HCEC 1CT (cell line): ENCODE data around the gene PRLR.
A peak's percentile ranks its signal among the peaks of the same experiment; 100 is the strongest.

Source experiments
- DNase-seq: peaks from one replicate; pipeline ENCODE4 v3.0.0-alpha.2; 2017

PRLR gene

DNA sequence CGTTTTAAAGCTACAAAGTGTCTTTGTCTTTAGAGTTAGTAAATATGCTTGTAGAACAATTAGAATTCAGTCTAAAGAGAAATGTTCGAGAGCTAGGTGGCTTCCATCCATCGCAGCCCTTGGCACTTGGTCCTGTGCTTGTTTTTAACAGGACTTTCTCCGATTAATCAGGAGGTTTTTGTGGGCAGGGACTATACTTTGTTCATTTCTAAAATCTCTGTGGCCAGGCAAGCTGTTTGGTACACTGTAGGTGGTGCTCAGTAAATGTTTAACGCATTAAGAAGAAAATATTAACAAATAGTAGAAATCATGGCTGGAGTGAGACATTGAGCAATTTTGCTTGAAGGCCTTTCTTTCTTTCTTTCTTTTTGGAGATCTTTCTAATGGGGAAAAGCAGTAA is 203.3 kb downstream of the PRLR start:
- no peak for DNase-seq

DNA sequence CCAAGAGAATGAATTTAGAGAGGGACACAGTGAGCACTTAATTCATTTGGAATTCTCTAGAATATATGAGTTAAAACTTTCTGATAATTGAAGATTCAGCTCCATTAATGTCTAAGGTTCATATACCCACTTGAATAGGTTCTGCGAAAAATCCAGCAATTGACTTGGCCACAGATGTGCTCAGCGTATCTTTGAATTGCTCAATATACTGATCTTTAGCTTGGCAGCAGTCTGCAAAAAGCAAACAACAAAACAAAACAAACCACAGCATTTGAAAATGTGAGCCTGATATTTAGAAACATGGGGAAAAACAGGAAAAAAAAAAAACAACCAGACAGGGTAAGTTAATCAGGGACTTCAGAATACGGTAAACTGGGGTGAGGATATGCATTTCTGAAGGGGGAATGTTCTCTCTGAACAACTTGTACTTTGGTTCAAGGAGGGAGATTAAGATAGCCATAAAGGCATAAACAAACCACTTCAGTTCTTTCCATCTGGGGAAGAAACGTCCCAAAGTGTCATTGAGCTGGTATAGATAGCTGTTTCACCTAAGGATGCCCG is 203.9 kb downstream of the PRLR start:
- DNase-seq: no peak

DNA sequence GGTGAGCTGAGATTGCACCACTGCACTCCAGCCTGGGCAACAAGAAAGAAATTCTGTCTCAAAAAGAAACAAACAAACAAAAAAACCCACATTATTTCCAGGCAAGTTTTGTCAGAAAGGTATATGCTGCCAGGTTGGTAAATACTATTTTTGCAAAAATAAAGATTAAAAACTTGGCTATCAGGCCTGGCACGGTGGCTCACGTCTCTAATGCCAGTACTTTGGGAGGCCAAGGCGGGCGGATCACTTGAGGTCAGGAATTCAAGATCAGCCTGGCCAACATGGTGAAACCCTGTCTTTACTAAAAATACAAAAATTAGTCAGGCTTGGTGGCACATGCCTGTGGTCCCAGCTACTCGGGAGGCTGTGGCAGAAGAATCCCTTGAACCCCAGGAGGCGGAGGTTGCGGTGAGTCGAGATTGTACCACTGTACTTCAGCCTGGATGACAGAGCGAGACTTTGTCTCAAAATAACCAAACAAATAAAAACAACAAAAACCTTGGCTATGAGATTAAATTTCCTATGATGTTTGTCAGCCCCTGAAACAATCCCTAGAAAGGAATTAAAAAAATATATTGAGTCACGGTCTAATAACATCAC is 205.3 kb downstream of the PRLR start:
- no peak for DNase-seq

DNA sequence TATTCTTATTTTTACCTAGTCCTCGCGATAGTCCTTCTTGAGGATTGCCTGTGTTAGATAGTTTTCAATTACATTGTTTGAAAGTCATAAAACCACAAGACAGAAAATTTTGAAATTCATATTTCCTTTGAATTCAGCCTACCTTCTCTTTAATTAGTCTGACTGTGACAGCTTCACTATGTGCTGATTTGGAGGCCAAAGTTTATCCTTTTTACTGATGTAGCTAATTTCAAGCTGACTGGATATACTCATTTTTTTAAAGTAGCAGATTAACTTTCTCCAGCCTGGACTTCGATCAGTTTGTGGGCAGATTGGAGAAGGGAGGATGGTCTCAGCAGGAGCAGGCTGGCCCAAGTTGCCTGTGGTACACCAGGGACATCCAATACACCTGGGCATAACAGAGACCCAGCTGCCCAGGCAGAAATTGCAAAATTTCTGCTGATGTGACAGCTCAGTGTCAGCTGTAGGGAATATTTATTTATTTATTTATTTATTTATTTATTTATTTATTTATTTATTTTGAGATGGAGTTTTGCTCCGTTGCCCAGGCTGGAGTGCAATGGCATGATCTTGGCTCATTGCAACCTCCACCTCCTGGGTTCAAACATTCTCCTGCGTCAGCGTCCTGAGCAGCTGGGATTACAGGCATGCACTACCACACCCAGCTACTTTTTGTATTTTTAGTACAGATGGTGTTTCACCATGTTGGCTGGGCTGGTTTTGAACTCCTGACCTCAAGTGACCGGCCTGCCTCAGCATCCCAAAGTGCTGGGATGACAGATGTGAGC is 206.7 kb downstream of the PRLR start:
- no peak for DNase-seq

DNA sequence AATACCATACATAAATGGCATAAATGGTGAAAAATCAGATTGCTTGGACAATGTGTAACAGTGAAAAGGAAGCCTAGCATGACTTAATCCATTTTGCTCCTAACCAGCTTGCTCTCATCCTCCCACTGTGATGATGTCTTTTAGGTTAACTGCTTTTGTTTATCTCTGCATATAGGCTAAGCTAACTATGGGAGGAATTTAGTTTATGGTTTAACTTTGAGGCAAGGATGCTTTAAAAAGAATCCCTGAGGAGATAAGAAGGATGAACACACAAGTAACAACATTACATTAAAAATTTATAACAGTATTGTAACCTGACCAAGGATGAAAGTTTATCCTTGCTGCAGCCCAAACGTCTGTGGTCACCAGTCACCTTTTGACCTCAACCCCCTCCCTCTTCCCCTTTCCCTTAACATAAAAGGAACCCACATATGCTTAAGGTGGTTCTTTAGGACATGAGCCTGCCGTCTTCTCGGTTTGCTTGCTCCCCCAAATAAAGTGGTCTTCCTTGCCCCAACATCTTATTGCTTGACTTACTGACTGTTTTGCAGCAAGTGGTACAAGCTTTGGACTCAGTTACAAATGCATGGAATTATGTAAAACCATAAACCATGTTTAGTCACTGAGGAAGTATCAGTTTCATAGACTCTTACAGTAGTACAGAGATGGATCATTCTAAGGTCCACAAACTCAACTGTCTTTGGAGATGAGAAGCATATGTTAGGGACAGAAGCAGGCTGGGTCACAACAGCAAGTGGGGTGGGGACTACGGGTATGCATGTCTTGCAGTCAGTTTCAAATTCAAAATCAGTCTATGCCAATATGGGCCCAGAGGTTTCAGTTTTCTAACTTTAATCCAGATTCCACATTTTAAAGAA is 213.9 kb downstream of the PRLR start:
- no peak for DNase-seq

DNA sequence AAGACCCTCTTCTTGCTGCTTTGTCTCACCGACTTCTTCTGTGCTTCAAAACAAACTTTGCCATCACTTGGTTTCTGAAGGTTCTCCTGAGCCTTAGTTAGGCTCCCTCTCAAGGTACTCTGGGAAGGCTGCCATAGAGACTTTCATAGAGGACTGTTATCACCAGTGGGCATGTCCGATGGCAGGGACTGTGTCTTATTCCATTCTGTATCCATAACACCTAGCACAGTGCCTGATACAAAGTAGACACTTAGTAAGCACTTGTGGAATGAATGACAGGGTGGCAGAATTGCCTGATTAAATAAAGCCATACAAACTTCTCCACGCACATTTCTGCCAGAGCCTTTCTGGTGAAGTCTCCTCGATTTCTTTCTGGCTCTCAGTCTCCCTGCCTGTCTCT is 215.2 kb downstream of the PRLR start:
- DNase-seq: no peak

DNA sequence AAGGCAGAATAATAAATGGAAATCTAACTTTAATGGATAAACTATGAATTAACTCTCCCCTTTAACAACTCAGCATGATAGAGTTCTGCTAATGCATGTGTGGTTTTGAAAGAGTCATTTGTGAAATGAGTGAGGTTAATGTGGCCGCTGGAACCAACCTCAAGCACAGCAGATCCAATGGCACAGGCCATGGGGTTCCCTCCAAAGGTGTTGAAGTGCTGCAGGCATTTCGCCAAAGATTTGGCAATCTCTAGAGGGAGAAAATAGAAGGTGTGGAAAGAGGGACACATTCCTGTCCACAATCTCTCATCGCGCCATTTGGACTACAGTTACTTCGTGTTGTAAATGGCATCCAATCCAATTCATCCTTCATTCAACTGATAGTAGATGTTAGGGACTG is 217.5 kb downstream of the PRLR start:
- DNase-seq: no peak

DNA sequence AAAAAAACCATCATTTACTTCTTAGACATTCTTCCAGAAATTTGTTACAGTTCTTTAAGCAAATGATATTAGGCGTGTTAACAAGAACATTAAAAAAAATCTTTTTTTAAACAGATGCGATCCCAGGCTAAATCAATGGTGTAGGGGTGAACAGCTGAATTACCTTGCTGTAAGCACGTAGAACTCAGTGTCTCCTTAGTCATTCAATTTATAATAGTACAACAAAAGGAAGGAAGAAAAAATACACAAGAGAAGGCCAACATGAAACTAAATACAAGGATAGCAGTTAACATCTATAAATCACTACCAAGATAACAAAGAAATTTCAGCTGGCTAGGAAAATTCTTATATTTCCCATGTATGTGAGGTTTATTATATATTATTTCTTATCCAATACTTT is 217.9 kb downstream of the PRLR start:
- no peak for DNase-seq

DNA sequence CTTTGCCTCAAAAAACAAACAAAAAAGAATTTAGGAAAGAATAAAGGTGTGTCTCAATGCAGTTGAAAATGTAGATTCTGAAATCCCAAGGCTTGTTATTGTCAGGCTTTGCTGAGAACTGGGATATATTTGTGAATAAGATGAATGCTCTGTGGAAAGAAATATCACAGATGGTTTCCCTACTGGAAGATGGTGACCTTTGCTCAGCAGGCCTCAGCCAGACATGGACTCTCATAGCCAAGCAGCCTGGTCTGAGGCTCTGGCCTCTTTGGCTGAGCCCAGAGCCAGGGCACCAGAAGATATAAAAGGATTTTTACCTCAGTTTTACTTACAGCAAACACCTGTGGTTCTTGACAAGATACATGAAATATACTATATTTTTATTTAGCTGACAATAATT is 219.6 kb downstream of the PRLR start:
- no peak for DNase-seq

DNA sequence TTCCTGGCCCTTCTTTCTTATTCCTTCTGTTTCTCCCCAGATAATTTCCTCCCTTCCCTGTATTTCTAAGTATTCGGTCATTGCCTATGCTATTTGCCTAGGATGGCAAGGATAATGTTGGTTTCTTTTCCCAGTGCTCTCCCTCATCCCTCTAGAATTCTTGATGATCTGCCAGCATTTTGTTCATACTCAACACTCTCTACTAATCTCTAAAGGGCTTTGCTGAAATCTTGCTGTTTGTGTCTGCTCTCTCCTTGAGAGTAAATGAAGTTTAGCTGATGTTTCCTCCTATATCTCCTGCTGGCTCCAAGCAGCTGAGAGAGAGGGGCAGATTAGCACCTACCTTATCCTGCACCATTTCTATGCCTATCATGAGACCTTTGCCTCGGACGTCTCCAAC is 220.6 kb downstream of the PRLR start:
- DNase-seq: no peak

DNA sequence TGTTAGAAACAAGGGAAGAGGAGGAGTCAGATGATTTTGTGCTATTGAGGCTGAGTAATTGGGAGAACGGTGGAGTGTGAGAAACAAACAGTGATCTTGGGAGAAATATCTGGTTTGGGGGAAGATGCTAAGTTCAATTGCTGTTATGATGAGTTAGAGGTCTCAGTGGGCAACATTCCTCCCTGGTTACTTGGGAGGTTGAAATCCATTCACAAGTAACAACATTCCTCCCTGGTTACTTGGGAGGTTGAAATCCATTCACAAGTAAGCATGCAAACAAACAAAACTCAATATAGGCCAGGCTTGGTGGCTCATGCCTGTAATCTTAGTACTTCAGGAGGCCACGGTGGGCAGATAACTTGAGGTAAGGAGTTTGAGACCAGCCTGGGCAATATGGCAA is 221.3 kb downstream of the PRLR start:
- no peak for DNase-seq

DNA sequence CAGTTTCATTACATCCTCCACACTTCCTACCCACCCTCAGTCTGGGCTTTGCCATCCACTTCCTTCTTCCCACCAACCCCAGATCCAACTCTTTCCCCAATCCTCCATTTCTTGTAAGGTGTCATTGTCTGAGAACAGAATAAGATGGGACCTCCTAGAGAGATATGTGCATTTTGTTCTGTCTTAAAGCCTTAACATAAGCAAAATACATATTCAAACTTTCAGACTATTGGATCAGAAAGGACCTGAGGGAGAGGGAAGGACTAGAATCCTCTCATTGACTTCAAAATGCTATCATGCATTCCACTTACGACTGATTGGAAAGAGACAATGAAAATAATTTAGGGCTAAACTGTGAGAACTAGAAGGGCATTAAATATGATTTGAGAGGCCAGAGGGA is 225.5 kb downstream of the PRLR start:
- DNase-seq: no peak

DNA sequence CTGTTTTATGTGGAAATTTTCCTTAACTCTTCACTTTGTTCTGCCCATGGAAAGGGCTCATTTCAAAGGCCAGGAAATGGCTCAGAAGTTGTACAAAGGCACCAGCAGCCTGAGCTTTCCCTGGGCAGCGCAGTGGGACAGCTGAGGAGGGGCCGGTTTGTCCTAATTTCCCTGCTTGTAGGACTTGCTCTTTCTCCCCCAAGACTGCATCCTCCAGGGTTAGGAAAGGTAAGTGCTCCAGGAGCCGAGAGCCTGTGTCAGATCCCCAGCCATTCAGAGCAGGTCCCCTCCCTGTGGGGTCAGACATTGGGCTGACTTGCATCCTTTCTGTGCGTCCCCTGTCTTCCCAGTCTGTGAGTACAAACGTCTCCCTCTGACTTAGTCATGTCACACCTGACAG is 226.1 kb downstream of the PRLR start:
- DNase-seq: no peak

DNA sequence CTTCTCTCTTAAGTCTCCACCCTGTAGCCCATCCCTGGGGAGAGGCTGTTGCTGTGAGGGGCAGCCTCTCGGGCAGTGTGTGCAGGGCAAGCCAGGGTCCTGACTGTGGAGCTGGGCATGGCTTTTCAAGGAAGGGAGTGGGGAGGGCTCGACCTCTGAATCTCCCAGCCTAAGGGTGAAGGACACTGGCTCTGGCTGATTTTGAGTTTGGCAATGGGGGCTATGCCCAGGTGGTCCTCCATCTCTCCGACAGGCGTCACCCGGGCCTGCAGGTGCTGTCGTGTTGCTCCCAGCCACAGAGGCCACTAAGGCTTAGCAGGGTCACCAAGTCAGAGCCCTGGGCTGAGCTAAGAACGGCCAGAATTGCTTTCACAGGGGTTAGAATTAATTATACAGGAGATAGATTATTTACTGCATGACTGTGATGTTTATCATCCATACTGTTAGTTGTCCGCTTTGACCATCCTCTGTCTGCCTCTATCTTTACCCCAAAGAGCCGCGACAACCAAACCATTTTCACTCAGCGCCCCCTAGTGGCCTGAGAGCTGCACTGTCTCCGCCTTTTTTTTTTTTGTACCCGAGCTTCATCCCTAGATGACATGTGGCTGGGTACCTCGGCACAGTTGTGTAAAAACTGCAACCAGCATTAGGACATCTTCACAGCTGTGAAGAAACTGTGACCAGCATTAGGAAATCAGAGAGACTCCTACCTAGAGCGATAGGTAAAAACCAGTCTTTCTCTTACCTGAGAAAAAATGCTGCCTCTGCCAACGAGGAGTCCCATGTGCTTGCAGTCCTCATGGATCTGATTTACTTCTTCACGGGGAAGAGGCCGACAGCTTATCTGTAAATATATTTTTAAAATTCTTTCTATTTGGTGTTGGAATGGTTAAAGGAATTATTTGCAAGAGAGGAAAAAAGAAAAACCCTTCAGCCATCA is 227.0 kb downstream of the PRLR start:
- DNase-seq: peak; percentile 36

DNA sequence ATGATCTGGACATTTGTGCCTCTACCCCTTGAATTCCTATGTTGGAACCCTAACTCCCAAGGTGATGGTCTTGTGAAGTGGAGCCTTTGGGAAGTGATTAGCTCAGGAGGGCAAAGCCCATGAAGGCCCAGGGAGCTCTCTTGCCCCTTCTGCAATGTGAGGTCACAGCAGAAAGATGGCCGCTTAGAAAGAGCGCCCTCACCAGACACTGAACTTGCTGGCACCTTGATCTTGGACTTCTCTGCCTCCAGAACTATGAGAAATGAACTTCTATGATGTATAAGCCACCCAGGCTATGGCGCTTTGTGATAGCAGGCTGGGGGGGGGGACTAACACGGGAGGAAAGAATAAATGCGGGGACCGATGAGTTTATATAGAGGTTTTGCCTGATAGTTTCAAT is 227.8 kb downstream of the PRLR start:
- no peak for DNase-seq

DNA sequence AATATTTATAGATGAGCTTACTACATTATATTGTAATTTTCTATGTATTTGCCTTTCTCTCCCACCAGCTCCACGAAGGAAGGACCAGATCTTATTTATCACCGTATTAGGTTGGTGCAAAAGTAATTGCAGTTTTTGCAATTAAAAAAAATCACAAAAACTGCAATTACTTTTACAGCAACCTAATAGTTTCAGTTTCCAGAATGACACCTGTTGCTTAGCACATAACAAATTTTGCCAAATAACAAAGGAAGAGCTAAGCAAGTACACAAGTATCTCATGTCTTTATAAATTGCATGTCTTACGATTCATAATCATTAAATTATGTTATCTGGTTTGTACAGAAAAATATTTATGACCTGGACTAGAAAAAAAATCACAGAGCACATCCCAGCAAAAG is 228.4 kb downstream of the PRLR start:
- DNase-seq: no peak
